Measurements from ENCODE around the gene CHST15. TPM values are rescaled to one million over a fixed set of nuclear protein-coding genes. Genes with fewer than 3 reads are reported as not detected.

CHST15 gene
- total and polyA plus RNA-seq, 2 of the 8 experiments (the other 6 are each of a cell fraction or from before 2014, with no cell fraction given), result 8.8 to 9.1 TPM

- Histone ChIP-seq H3K9ac (replicated peaks in 1 of 4; ENCODE audit: extremely low read depth in 1 of 4, low read depth in 3 of 4, low read length in 3 of 4) (no peak overlapping the region), H3K79me2 (ENCODE audit: control insufficient read depth in 1 of 2, insufficient read depth in 2 of 2, low read length in 2 of 2) (no peaks in the 10 kb centered on the region), H3K4ac (replicated peaks; ENCODE audit: insufficient read length, low read depth, low read length) (no peak overlapping the region), H3K14ac (ENCODE audit: insufficient read length) (no peak overlapping the region), H3K27ac (ENCODE audit: low read depth, low read length) (no peak overlapping the region), H2BK5ac (ENCODE audit: low read depth, low read length) (no peak overlapping the region), H2AK5ac (ENCODE audit: low read depth, low read length) (no peak overlapping the region), H3K23ac (ENCODE audit: insufficient read length) (no peak overlapping the region), H3K4me2 (ENCODE audit: insufficient read depth in 1 of 2, low read depth in 2 of 2, low read length in 2 of 2) (no peak overlapping the region), H3K56ac (replicated peaks; ENCODE audit: insufficient read length, low read depth, low read length) (no peak overlapping the region), H4K20me1 (replicated peaks in 1 of 2; ENCODE audit: control insufficient read depth in 1 of 2, insufficient read depth in 2 of 2, low read length in 2 of 2) (no peaks in the 10 kb centered on the region), H3K79me1 (ENCODE audit: low read depth, low read length) (peaks cover 2% of the 10 kb centered on the region; the same call in 1 of the 2 replicates), H3K36me3 (ENCODE audit: control insufficient read depth in 2 of 4, insufficient read depth in 4 of 4, low read length in 3 of 4) (no peaks in the 10 kb centered on the region), H3K18ac (ENCODE audit: extremely low read depth, low read length) (no peak overlapping the region), H4K5ac (ENCODE audit: insufficient read length, low read depth, low read length) (no peak overlapping the region), H3K9me3 (ENCODE audit: insufficient read depth in 2 of 2, low read depth in 1 of 2, low read length in 1 of 2) (no peaks in the 10 kb centered on the region), H2BK20ac (ENCODE audit: low read length) (no peak overlapping the region), H2AFZ (ENCODE audit: low read length) (no peak overlapping the region), H2BK120ac (replicated peaks; ENCODE audit: low read depth, low read length) (no peak overlapping the region), H3K4me1 (replicated peaks in 1 of 4; ENCODE audit: control insufficient read depth in 3 of 4, insufficient read depth in 4 of 4, low read length in 3 of 4) (peaks cover 2 to 18% (median 11%) of the 10 kb centered on the region in 4 experiments; a peak in 6 of 7 replicates), H3K27me3 (replicated peaks in 1 of 4; ENCODE audit: control insufficient read depth in 3 of 4, extremely low read depth in 1 of 4, insufficient read depth in 3 of 4, low read length in 3 of 4) (no peaks in the 10 kb centered on the region; a peak in 1 of 7 replicates), H4K91ac (replicated peaks; ENCODE audit: insufficient read length, low read length) (no peak overlapping the region), H4K8ac (ENCODE audit: extremely low read depth, insufficient read depth, low read length) (no peak overlapping the region), H3K23me2 (ENCODE audit: low read depth, low read length) (no peaks in the 10 kb centered on the region), H3K4me3 (ENCODE audit: extremely low read depth in 1 of 4, insufficient read depth in 2 of 4, low read depth in 3 of 4, low read length in 4 of 4) (no peak overlapping the region), H2BK12ac (ENCODE audit: low read depth, low read length) (no peak overlapping the region; the same call in 1 of the 2 replicates), H2BK15ac (ENCODE audit: low read length) (0 out of 2 replicates have a peak overlapping the region, but pooled peaks have one; percentile 81)
- POLR2A ChIA-PET (ENCODE audit: partially characterized antibody), result no interaction called here
- CTCF ChIA-PET (ENCODE audit: partially characterized antibody), result interaction anchor here (1.0 to 1.6 kb wide), 2 partner anchors 14 to 66 kb away, joined by 3 to 5 read pairs; no protein-coding TSS in a partner anchor
- FAIRE-seq (no peak), DNase-seq (ENCODE audit: low read depth in 1 of 2, low spot score in 2 of 2) (no peak)
- no peak for TF ChIP-seq KDM5A (IDR thresholded peaks at IDR 0.05; ENCODE audit: low read length)
- TF ChIP-seq RFX5 (IDR thresholded peaks at IDR 0.05; ENCODE audit: borderline replicate concordance, low read depth, low read length), result no peak
- TF ChIP-seq PHF8 (conservative IDR thresholded peaks at IDR 0.05; ENCODE audit: low read depth, low read length), result no peak
- no peak for TF ChIP-seq CREB1 (IDR thresholded peaks at IDR 0.05)
- TF ChIP-seq SIRT6 (IDR thresholded peaks at IDR 0.05; ENCODE audit: low read length), result no peak
- no peak for TF ChIP-seq NRF1 (IDR thresholded peaks at IDR 0.05; ENCODE audit: low read depth, low read length)
- TF ChIP-seq E2F6 (IDR thresholded peaks at IDR 0.05), result no peak
- TF ChIP-seq NANOG (IDR thresholded peaks at IDR 0.05; ENCODE audit: insufficient read depth, low read depth, low read length, poor library complexity, severe bottlenecking), result no peak
- no peak for TF ChIP-seq CHD2 (IDR thresholded peaks at IDR 0.05; ENCODE audit: low read length)
- no peak for TF ChIP-seq RXRA (IDR thresholded peaks at IDR 0.05; ENCODE audit: insufficient read depth, low read depth, low read length)
- TF ChIP-seq GTF2F1 (IDR thresholded peaks at IDR 0.05; ENCODE audit: borderline replicate concordance, low read depth, low read length), result no peak
- TF ChIP-seq SUZ12 (IDR thresholded peaks at IDR 0.05; ENCODE audit: low read length), result no peak
- TF ChIP-seq CBX8 (IDR thresholded peaks at IDR 0.05; ENCODE audit: borderline replicate concordance, low read depth, low read length), result no peak
- WGBS, 2 experiments (ENCODE audit: extremely low coverage in 1 of 2, insufficient coverage in 1 of 2, insufficient read length in 1 of 2, insufficient replicate concordance in 2 of 2, low coverage in 1 of 2, low lambda C conversion rate in 2 of 2, missing lambda C conversion rate in 1 of 2), result 90% methylated on average over 10 of the region's 10 CpGs; no CpG with 5 or more reads in 1 of the 2 experiments
Observed at GRCh38 chr10:124061030-124061429, 32.4 kb downstream of the CHST15 start.
